ENCODE measurements around the gene SYN1.
"Not testable (repeated sequence)": the region's sequence is repeated elsewhere in the genome, so short reads cannot be mapped to it uniquely, and the experiment has no call there.

The SYN1 gene

GRCh38 chrX:47619486-47620302 is at the start of gene SYN1:
SYN1 (minus strand) TSS chrX:47619857; CDS start chrX:47619728, 129 bp downstream.
- TF ChIP-seq, protein P1, sequence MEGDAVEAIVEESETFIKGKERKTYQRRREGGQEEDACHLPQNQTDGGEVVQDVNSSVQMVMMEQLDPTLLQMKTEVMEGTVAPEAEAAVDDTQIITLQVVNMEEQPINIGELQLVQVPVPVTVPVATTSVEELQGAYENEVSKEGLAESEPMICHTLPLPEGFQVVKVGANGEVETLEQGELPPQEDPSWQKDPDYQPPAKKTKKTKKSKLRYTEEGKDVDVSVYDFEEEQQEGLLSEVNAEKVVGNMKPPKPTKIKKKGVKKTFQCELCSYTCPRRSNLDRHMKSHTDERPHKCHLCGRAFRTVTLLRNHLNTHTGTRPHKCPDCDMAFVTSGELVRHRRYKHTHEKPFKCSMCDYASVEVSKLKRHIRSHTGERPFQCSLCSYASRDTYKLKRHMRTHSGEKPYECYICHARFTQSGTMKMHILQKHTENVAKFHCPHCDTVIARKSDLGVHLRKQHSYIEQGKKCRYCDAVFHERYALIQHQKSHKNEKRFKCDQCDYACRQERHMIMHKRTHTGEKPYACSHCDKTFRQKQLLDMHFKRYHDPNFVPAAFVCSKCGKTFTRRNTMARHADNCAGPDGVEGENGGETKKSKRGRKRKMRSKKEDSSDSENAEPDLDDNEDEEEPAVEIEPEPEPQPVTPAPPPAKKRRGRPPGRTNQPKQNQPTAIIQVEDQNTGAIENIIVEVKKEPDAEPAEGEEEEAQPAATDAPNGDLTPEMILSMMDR (IDR thresholded peaks at IDR 0.05; ENCODE audit: insufficient read depth, low read depth, low read length, missing control alignments) = no peak
- H3K4me3 ChIP-seq (ENCODE audit: low read length) = peak within 1 kb of the TSS; percentile 15
- DNase-seq (ENCODE audit: low read depth) = peak; percentile 71

- not testable (repeated sequence) for DNase-seq (ENCODE audit: low read depth); H3K4me3 ChIP-seq (ENCODE audit: low read length)
These were observed 46.1 kb upstream of the SYN1 start for GRCh38 chrX:47665797-47666196.

DNA sequence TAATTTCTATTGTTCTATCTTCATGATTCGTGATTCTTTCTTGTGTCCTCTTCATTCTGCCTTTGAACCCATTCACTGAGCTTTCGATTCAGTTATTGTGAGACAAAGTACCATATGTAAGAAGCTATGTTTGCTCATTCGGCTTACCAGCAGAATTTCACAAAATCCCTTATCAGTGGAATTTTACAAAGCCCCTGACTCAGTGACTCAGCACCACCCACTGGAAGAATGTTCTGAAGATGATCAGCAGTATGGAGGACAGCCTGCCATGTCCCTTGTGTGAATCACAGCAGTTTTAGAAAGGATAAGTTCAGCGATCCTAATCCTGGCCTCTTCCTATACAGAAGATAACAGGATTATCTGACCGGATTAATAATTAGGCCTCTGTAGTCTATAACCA is 45.1 kb upstream of the SYN1 start:
- DNase-seq (ENCODE audit: low read depth) = no peak

GRCh38 chrX:47662144-47662657 is 42.5 kb upstream of the SYN1 start:
- H3K4me3 ChIP-seq (ENCODE audit: low read length) = no peak overlapping the region
- TF ChIP-seq, protein P1 (IDR thresholded peaks at IDR 0.05; ENCODE audit: insufficient read depth, low read depth, low read length, missing control alignments) = no peak
- peak; percentile 85 for DNase-seq (ENCODE audit: low read depth)

More for the DNA sequence above, 45.1 kb upstream of the SYN1 start:
- TF ChIP-seq, protein P1 (IDR thresholded peaks at IDR 0.05; ENCODE audit: insufficient read depth, low read depth, low read length, missing control alignments) = no peak
- no peak overlapping the region for H3K4me3 ChIP-seq (ENCODE audit: low read length)

GRCh38 chrX:47661539-47661938 is 41.9 kb upstream of the SYN1 start:
- DNase-seq (ENCODE audit: low read depth) = no peak
- no peak overlapping the region for H3K4me3 ChIP-seq (ENCODE audit: low read length)
- TF ChIP-seq, protein P1 (IDR thresholded peaks at IDR 0.05; ENCODE audit: insufficient read depth, low read depth, low read length, missing control alignments) = no peak

DNA sequence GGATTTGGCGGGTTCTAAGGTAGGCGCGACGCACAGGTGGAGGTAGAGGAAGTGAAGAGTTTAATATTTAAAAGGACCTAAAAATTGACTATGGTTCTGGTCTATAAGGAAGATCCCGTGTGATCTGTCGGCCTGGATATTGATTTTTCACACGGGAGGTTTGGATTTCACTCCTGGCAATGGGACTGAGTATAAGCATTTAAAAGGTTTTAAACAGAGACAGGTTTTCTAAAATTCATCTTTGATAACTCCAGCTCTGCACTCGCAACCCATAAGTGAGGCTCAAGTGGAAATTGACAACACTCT is 39.7 kb upstream of the SYN1 start:
- TF ChIP-seq, protein P1 (IDR thresholded peaks at IDR 0.05; ENCODE audit: insufficient read depth, low read depth, low read length, missing control alignments) = no peak
- H3K4me3 ChIP-seq (ENCODE audit: low read length) = peak overlapping the region; percentile 77
- no peak for DNase-seq (ENCODE audit: low read depth)

GRCh38 chrX:47658684-47659420 is 39.2 kb upstream of the SYN1 start, which contains the start of gene UXT:
UXT (minus strand) TSS chrX:47659180; CDS start chrX:47658927, 253 bp downstream.
- TF ChIP-seq, protein P1 (IDR thresholded peaks at IDR 0.05; ENCODE audit: insufficient read depth, low read depth, low read length, missing control alignments) = no peak
- peak; percentile 94 for DNase-seq (ENCODE audit: low read depth)
- H3K4me3 ChIP-seq (ENCODE audit: low read length) = peak within 1 kb of the TSS; percentile 77
